ENCODE measurements around the gene BRMS1L. TPM values are rescaled to one million over a fixed set of nuclear protein-coding genes. Genes with fewer than 3 reads are reported as not detected.

The BRMS1L gene
- total RNA-seq, 1 donor from 2014 or later = 14.2 TPM

DNA sequence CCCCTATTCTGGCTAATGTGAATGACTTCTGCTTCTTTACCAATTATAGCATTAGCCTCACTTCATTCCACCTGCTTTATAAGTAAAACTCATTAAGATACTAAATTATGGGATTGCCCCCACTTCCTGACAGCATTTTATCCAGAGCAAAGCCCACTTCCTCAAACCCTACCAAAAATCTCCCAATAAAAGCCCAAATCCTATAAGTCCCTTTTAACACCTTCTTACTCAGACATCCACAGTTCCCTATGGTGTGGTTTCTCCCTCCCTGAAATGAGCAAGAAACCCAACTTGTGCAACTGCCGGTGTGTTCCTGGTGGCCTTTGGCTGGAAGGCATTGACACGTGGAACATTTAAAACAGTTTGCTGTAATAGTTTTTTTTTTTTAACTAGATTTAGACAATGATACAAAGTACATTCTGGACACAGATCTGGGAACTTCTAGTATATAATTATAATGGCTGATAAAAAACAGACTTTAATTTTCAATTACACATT lies 53.1 kb downstream of the BRMS1L start:
- intact Hi-C loops (cut with micrococcal nuclease) = no loop called here

GRCh38 chr14:35879654-35880249 lies 53.6 kb downstream of the BRMS1L start:
- Histone ChIP-seq H3K9me3 (replicated peaks) (no peaks in the 10 kb centered on the region), H3K27ac (replicated peaks) (no peak overlapping the region), H3K27me3 (ENCODE audit: low read depth) (no peaks in the 10 kb centered on the region), H3K36me3 (no peaks in the 10 kb centered on the region), H3K4me1 (peaks cover 17% of the 10 kb centered on the region), H3K4me3 (no peak overlapping the region)
- no peak for DNase-seq
- intact Hi-C loops (cut with micrococcal nuclease) = no loop called here
- peak; percentile 50 for TF ChIP-seq CTCF (IDR thresholded peaks at IDR 0.05; ENCODE audit: borderline replicate concordance)

More for the DNA sequence above, 53.1 kb downstream of the BRMS1L start:
- no peak for TF ChIP-seq CTCF (IDR thresholded peaks at IDR 0.05; ENCODE audit: borderline replicate concordance)
- H3K27ac ChIP-seq (replicated peaks) = no peak overlapping the region
- no peaks in the 10 kb centered on the region for H3K27me3 ChIP-seq (ENCODE audit: low read depth)
- no peaks in the 10 kb centered on the region for H3K9me3 ChIP-seq (replicated peaks)
- no peak overlapping the region for H3K4me3 ChIP-seq
- H3K4me1 ChIP-seq = peaks cover 17% of the 10 kb centered on the region
- H3K36me3 ChIP-seq = no peaks in the 10 kb centered on the region
- DNase-seq = no peak

DNA sequence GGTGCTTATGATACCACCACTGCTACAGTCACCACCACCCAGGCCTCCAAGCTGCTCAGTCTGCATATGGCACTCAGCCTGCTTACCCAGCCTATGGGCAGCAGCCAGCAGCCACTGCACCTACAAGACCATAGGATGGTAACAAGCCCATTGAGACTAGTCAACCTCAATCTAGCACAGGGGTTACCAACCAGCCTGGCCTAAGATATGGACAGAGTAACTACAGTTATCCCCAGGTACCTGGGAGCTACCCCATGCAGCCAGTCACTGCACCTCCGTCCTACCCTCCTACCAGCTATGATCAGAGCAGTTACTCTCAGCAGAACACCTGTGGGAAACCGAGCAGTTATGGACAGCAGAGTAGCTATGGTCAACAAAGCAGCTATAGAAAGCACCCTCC lies 55.1 kb downstream of the BRMS1L start:
- Histone ChIP-seq H3K9me3 (replicated peaks) (no peaks in the 10 kb centered on the region), H3K27me3 (ENCODE audit: low read depth) (no peaks in the 10 kb centered on the region), H3K36me3 (no peaks in the 10 kb centered on the region), H3K4me3 (no peak overlapping the region), H3K27ac (replicated peaks) (no peak overlapping the region), H3K4me1 (peaks cover 17% of the 10 kb centered on the region)
- intact Hi-C loops (cut with micrococcal nuclease) = no loop called here
- DNase-seq = no peak
- no peak for TF ChIP-seq CTCF (IDR thresholded peaks at IDR 0.05; ENCODE audit: borderline replicate concordance)

DNA sequence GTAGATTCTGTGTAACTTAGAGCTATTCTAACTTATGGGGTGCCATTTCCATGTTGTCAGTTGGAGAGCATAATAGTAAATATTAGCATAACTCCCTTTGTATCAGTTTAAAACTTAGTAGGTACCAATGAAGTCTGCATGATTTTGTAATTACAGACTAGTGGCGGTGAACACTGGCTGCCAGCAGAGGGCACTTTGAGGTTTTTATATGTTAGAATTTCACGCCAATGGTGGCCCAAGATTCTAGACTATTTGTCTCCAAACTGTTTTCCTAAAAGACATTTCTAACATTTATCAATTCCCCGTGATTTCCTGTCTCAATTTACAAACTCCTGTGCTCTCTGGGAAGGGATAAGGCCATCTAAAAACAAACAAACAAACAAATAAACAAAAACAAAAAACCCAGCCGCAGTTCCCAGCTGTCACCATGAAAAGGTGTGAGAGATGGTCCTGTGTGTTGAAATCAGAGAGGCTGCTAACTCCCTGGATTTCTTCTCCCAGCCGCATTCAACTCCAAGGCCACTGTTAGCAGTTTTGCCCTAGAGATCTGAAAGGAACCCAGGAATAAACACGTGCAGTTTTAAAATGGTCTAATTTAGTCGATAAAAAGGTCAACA lies 57.6 kb downstream of the BRMS1L start:
- TF ChIP-seq CTCF (IDR thresholded peaks at IDR 0.05; ENCODE audit: borderline replicate concordance) = peak; percentile 62
- Histone ChIP-seq H3K4me1 (peaks cover 6% of the 10 kb centered on the region), H3K9me3 (replicated peaks) (no peaks in the 10 kb centered on the region), H3K36me3 (no peaks in the 10 kb centered on the region), H3K27me3 (ENCODE audit: low read depth) (no peaks in the 10 kb centered on the region), H3K27ac (replicated peaks) (no peak overlapping the region), H3K4me3 (no peak overlapping the region)
- DNase-seq = no peak
- intact Hi-C loops (cut with micrococcal nuclease) = no loop called here

GRCh38 chr14:35890308-35890707 lies 64.2 kb downstream of the BRMS1L start:
- intact Hi-C loops (cut with micrococcal nuclease) = no loop called here
- no peaks in the 10 kb centered on the region for H3K36me3 ChIP-seq
- no peak for DNase-seq

More at GRCh38 chr14:35890308-35890707, 64.2 kb downstream of the BRMS1L start:
- H3K4me1 ChIP-seq = no peaks in the 10 kb centered on the region
- no peak overlapping the region for H3K27ac ChIP-seq (replicated peaks)
- TF ChIP-seq CTCF (IDR thresholded peaks at IDR 0.05; ENCODE audit: borderline replicate concordance) = no peak
- H3K27me3 ChIP-seq (ENCODE audit: low read depth) = no peaks in the 10 kb centered on the region
- no peak overlapping the region for H3K4me3 ChIP-seq
- H3K9me3 ChIP-seq (replicated peaks) = peaks cover 17% of the 10 kb centered on the region
